GM12878 (cell line): ENCODE measurements around the gene NOP53. TPM values are rescaled to one million over a fixed set of nuclear protein-coding genes. Genes with fewer than 3 reads are reported as not detected.

Source experiments
- ATAC-seq: fragments of 200-7000 bp; cut with Tn5 transposase; 3 replicates; pipeline ENCODE4 v1.9.1; 2020; ENCODE audit warnings: mild to moderate bottlenecking, moderate library complexity
- BruUV-seq: library from RNA; stranded (reverse); fragments of 400-500 nt; replicated peaks from 2 replicates; lab custom pipeline; 2021; lab: Mats Ljungman, UMichigan
- CTCF ChIA-PET: fragments of 300-600 bp; sonication (Branson Sonifier 250); formaldehyde crosslinking; extraction: SDS; loops from one replicate; lab custom pipeline; 2021; ENCODE audit warnings: inconsistent platforms; lab: Yijun Ruan, JAX
- POLR2A ChIA-PET: fragments of 350-600 bp; formaldehyde crosslinking; extraction: SDS; loops from one replicate; lab custom pipeline; 2021; ENCODE audit warnings: inconsistent platforms; lab: Charles Lee
- RAD21 ChIA-PET: fragments of 300-600 bp; sonication (Branson Sonifier 250); formaldehyde crosslinking; loops from one replicate; lab custom pipeline; 2023; ENCODE audit warnings: antibody characterized with exemption; ENCODE audit not compliant: unreplicated experiment; lab: Charles Lee
- SMC1A ChIA-PET: fragments of 300-600 bp; sonication (Branson Sonifier 250); formaldehyde crosslinking; loops from one replicate; lab custom pipeline; 2023; ENCODE audit not compliant: unreplicated experiment, uncharacterized antibody; lab: Charles Lee
- DNase-seq: peaks from one replicate; pipeline ENCODE4 v3.0.0-alpha.2; 2011; ENCODE audit warnings: low read depth, low spot score
- FAIRE-seq: peaks from 3 replicates; lab custom pipeline; 2011; peaks lifted over from hg19 to GRCh38; lab: Jason Lieb, UNC
- H2AFZ ChIP-seq: 2 replicates; pipeline ENCODE4 v1.6.0; 2011; ENCODE audit warnings: low read depth, low read length, control low read depth; ENCODE audit not compliant: control insufficient read depth
- H3K27ac ChIP-seq: 2 replicates; pipeline ENCODE4 v1.5.1; 2011; ENCODE audit warnings: control low read depth; ENCODE audit not compliant: control insufficient read depth, insufficient read depth
- H3K27me3 ChIP-seq, 2 experiments: replicated peaks in 1 of 2; 2 replicates each; pipeline versions ENCODE4 v1.6.0 to v1.6.1; 2011; ENCODE audit warnings: low read length in 1 of 2; ENCODE audit not compliant: control insufficient read depth in 2 of 2, insufficient read depth in 2 of 2
- H3K36me3 ChIP-seq, 2 experiments: 2 replicates each; pipeline ENCODE4 v1.5.1; 2011; ENCODE audit warnings: low read length in 1 of 2; ENCODE audit not compliant: control insufficient read depth in 2 of 2, insufficient read depth in 2 of 2
- H3K4me1 ChIP-seq: 2 replicates; pipeline ENCODE4 v1.6.1; 2011; ENCODE audit warnings: mild to moderate bottlenecking, low read length, moderate library complexity, mixed read lengths; ENCODE audit not compliant: control insufficient read depth, insufficient read depth
- H3K4me2 ChIP-seq: 2 replicates; pipeline ENCODE4 v1.6.0; 2011; ENCODE audit warnings: control low read depth; ENCODE audit not compliant: control insufficient read depth, insufficient read depth
- H3K4me3 ChIP-seq: fragments of 200-600 bp; sonication (generic); 2 replicates; pipeline ENCODE4 v1.5.1; 2016
- H3K79me2 ChIP-seq: 2 replicates; pipeline ENCODE4 v1.6.0; 2011; ENCODE audit warnings: low read length; ENCODE audit not compliant: control insufficient read depth, insufficient read depth
- H3K9ac ChIP-seq: 2 replicates; pipeline ENCODE4 v1.8.0; 2011; ENCODE audit warnings: low read length, control low read depth, mixed read lengths; ENCODE audit not compliant: control insufficient read depth, insufficient read depth
- H3K9me3 ChIP-seq: replicated peaks from 3 replicates; pipeline ENCODE4 v1.5.1; 2011; ENCODE audit warnings: mild to moderate bottlenecking, low read length; ENCODE audit not compliant: control insufficient read depth, insufficient read depth
- H4K20me1 ChIP-seq: 2 replicates; pipeline ENCODE4 v1.6.0; 2011; ENCODE audit not compliant: control insufficient read depth, insufficient read depth
- BACH1 ChIP-seq: fragments of 450-650 bp; IDR thresholded peaks from 2 replicates; pipeline ENCODE4 v1.6.1; 2017; ENCODE audit warnings: mild to moderate bottlenecking, borderline replicate concordance
- BHLHE40 ChIP-seq, 2 experiments: fragments of 450-650 bp in 1 of 2; IDR thresholded peaks; 2 replicates each; pipeline ENCODE4 v1.6.1; 2011 to 2017; ENCODE audit warnings: low read depth in 2 of 2, borderline replicate concordance in 1 of 2, improper control_type of control experiment in 1 of 2, low read length in 1 of 2, mild to moderate bottlenecking in 1 of 2
- EED ChIP-seq: sonication (generic); IDR thresholded peaks from 2 replicates; pipeline ENCODE4 v1.6.1; 2016; ENCODE audit warnings: antibody characterized with exemption, low read depth
- ESRRA ChIP-seq: IDR thresholded peaks from 2 replicates; pipeline ENCODE4 v1.6.1; 2012; ENCODE audit warnings: mild to moderate bottlenecking, low read length, improper control_type of control experiment
- FOXM1 ChIP-seq: IDR thresholded peaks from 2 replicates; pipeline ENCODE4 v1.6.1; 2012; ENCODE audit warnings: low read depth, mild to moderate bottlenecking, inconsistent platforms, low read length, moderate library complexity
- JUNB ChIP-seq: IDR thresholded peaks from 2 replicates; pipeline ENCODE4 v1.6.1; 2016; ENCODE audit warnings: antibody characterized with exemption, mild to moderate bottlenecking
- MLLT1 ChIP-seq: fragments of 450-650 bp; IDR thresholded peaks from 2 replicates; pipeline ENCODE4 v1.6.1; 2016; ENCODE audit warnings: mild to moderate bottlenecking
- MTA3 ChIP-seq: IDR thresholded peaks from 2 replicates; pipeline ENCODE4 v1.6.1; 2012; ENCODE audit warnings: low read length, inconsistent platforms, borderline replicate concordance
- MYB ChIP-seq: fragments of 150-350 bp; IDR thresholded peaks from 2 replicates; pipeline ENCODE4 v1.6.1; 2014; ENCODE audit warnings: mild to moderate bottlenecking, low read depth, low read length, borderline replicate concordance
- MYC ChIP-seq: IDR thresholded peaks from 2 replicates; pipeline ENCODE4 v1.6.1; 2011; ENCODE audit warnings: mild to moderate bottlenecking, low read length, moderate library complexity, inconsistent platforms; ENCODE audit not compliant: insufficient read depth, insufficient replicate concordance, insufficient read length, severe bottlenecking
- NFXL1 ChIP-seq: fragments of 450-650 bp; IDR thresholded peaks from 2 replicates; pipeline ENCODE4 v1.6.1; 2017; ENCODE audit warnings: antibody characterized with exemption, mild to moderate bottlenecking, borderline replicate concordance
- PBX3 ChIP-seq: IDR thresholded peaks from 2 replicates; pipeline ENCODE4 v1.6.1; 2011; ENCODE audit warnings: mild to moderate bottlenecking, low read depth, low read length, moderate library complexity; ENCODE audit not compliant: insufficient replicate concordance
- PML ChIP-seq: IDR thresholded peaks from 2 replicates; pipeline ENCODE4 v1.6.1; 2012; ENCODE audit warnings: low read length, inconsistent platforms
- POLR2A ChIP-seq: IDR thresholded peaks from 2 replicates; pipeline ENCODE4 v1.6.1; 2011; ENCODE audit warnings: low read depth, mild to moderate bottlenecking, low read length
- RAD21 ChIP-seq: IDR thresholded peaks from 2 replicates; pipeline ENCODE4 v1.6.1; 2011; ENCODE audit warnings: mild to moderate bottlenecking, low read depth, low read length, moderate library complexity; ENCODE audit not compliant: insufficient read depth
- RUNX3 ChIP-seq: IDR thresholded peaks from 2 replicates; pipeline ENCODE4 v1.6.1; 2012; ENCODE audit warnings: low read length, inconsistent platforms
- SP1 ChIP-seq: IDR thresholded peaks from one replicate; pipeline ENCODE4 v1.6.1; 2011; ENCODE audit warnings: low read depth, low read length
- SPI1 ChIP-seq: IDR thresholded peaks from 2 replicates; pipeline ENCODE4 v1.6.1; 2011; ENCODE audit warnings: low read depth, mild to moderate bottlenecking, low read length, moderate library complexity, borderline replicate concordance; ENCODE audit not compliant: insufficient read depth
- YBX1 ChIP-seq: fragments of 450-650 bp; IDR thresholded peaks from 2 replicates; pipeline ENCODE4 v1.6.1; 2016; ENCODE audit warnings: antibody characterized with exemption
- YY1 ChIP-seq: IDR thresholded peaks from 2 replicates; pipeline ENCODE4 v1.6.1; 2011; ENCODE audit warnings: low read depth, mild to moderate bottlenecking, low read length
- ZBED1 ChIP-seq: IDR thresholded peaks from 2 replicates; pipeline ENCODE4 v1.6.1; 2016; ENCODE audit warnings: borderline replicate concordance
- ZNF207 ChIP-seq: fragments of 450-650 bp; IDR thresholded peaks from 2 replicates; pipeline ENCODE4 v1.6.1; 2014; ENCODE audit warnings: antibody characterized with exemption, mild to moderate bottlenecking, borderline replicate concordance
- ZNF24 ChIP-seq: fragments of 450-650 bp; IDR thresholded peaks from 2 replicates; pipeline ENCODE4 v1.6.1; 2017; ENCODE audit warnings: antibody characterized with exemption, mild to moderate bottlenecking
- ZNF622 ChIP-seq: fragments of 450-650 bp; IDR thresholded peaks from 2 replicates; pipeline ENCODE4 v1.6.1; 2017; ENCODE audit warnings: mild to moderate bottlenecking, inconsistent platforms
- WGBS: methylation state at CpG from one replicate; pipeline ENCODE4 v1.1.6; 2016; ENCODE audit warnings: low lambda C conversion rate; ENCODE audit not compliant: insufficient replicate concordance, insufficient coverage; ENCODE audit errors: missing lambda C conversion rate; 5-methylcytosine and 5-hydroxymethylcytosine counted together
- in situ Hi-C: fragments of 300-500 bp; cut with MboI; formaldehyde crosslinking; loops from 9 replicates; pipeline ENCODE4 v1.14.3; 2018; ENCODE audit warnings: mixed read lengths
- intact Hi-C: fragments of 100-400 bp; cut with micrococcal nuclease; formaldehyde crosslinking; loops from one replicate; pipeline ENCODE4 v1.14.2; 2022; ENCODE audit not compliant: unreplicated experiment
- polyA plus RNA-seq, 11 experiments: library from polyadenylated mRNA; depleted of rRNA in 4 of 11; unstranded in 6 of 11; stranded (reverse) in 5 of 11; fragments of >200 nt; fragmentation: Nextera tagmentation in 4 of 11; fragmentation: Illumina TruSeq in 1 of 11; extraction: Ambion mirVana in 4 of 11; extraction: Trizol in 1 of 11; gene quantifications; 1 replicate in 1 of 11; 2 replicates in 10 of 11; pipeline versions ENCODE4 v1.2.1 to v1.2.3, GENCODE V29; 2011 to 2016; ENCODE audit warnings: inconsistent platforms in 2 of 11, missing spikeins in 2 of 11, low read depth in 1 of 11
- total RNA-seq, 4 experiments: library from RNA; depleted of rRNA in 3 of 4; stranded (reverse); fragments of >200 nt in 3 of 4; fragmentation: Illumina TruSeq in 1 of 4; extraction: Trizol in 1 of 4; gene quantifications; 2 replicates each; pipeline versions ENCODE4 v1.2.1 to v1.2.3, GENCODE V29; 2013 to 2021

NOP53 gene
- total and polyA plus RNA-seq, 10 of the 15 experiments (the other 5 are each of a cell fraction or from before 2014, with no cell fraction given), result 6.0 to 386 (median 167) TPM

GRCh38 chr19:47707135-47707925 is 38.0 kb upstream of the NOP53 start:
- intact Hi-C loops (loop anchor here (1.0 to 10.0 kb wide), 3 partner anchors 81 to 423 kb away; no protein-coding TSS in a partner anchor), in situ Hi-C loops (loop anchor here (5.0 kb wide), 1 partner anchor 270 kb away; no protein-coding TSS in a partner anchor)
- H3K4me2 ChIP-seq, result no peak overlapping the region
- H3K9me3 ChIP-seq, result no peaks in the 10 kb centered on the region
- no peak overlapping the region for H3K9ac ChIP-seq
- no peaks in the 10 kb centered on the region for H3K79me2 ChIP-seq
- no peaks in the 10 kb centered on the region for H3K4me1 ChIP-seq
- ChIA-PET SMC1A (interaction anchor here (0.9 to 5.5 kb wide), 10 partner anchors 12 to 409 kb away, joined by 3 to 49 read pairs (median 4); partner anchors contain the start of gene KPTN), POLR2A (interaction anchor here (0.7 kb wide), 1 partner anchor 16 kb away, joined by 3 read pairs; no protein-coding TSS in a partner anchor), CTCF (interaction anchor here (0.5 to 8.3 kb wide), 33 partner anchors 9 to 800 kb away, joined by 3 to 163 read pairs (median 4); partner anchors contain the start of genes DHX34, KPTN and NAPA), RAD21 (interaction anchor here (0.6 to 5.0 kb wide), 9 partner anchors 9 to 414 kb away, joined by 3 to 47 read pairs (median 5); partner anchors contain the start of gene KPTN)
- peak; percentile 100 for ATAC-seq
- H3K36me3 ChIP-seq, result no peaks in the 10 kb centered on the region; a peak in 1 of 4 replicates
- no peak overlapping the region for H3K4me3 ChIP-seq
- peak; percentile 95 for FAIRE-seq
- H4K20me1 ChIP-seq, result no peaks in the 10 kb centered on the region
- H2AFZ ChIP-seq, result no peak overlapping the region
- 22% methylated on average over 20 of the region's 22 CpGs for WGBS
- no TSS peak for BruUV-seq
- no peak overlapping the region for H3K27ac ChIP-seq
- H3K27me3 ChIP-seq, result no peaks in the 10 kb centered on the region
- peak; percentile 21 for DNase-seq
- TF ChIP-seq ZBED1, result no peak
- no peak for TF ChIP-seq MYC
- no peak for TF ChIP-seq FOXM1
- TF ChIP-seq MYB, result no peak
- TF ChIP-seq MLLT1, result no peak
- no peak for TF ChIP-seq ZNF24
- TF ChIP-seq YBX1, result no peak
- TF ChIP-seq BACH1, result no peak
- no peak for TF ChIP-seq JUNB
- TF ChIP-seq ZNF207, result 0 out of 2 replicates have a peak, but pooled peaks have one; percentile 31
- no peak for TF ChIP-seq POLR2A
- TF ChIP-seq PBX3, result no peak
- no peak for TF ChIP-seq BHLHE40 (IDR thresholded peaks at IDR 0.05; ENCODE audit: borderline replicate concordance in 1 of 2, low read depth in 2 of 2, low read length in 1 of 2)
- no peak for TF ChIP-seq PML
- TF ChIP-seq NFXL1, result no peak
- TF ChIP-seq ESRRA, result no peak
- peak; percentile 20 for TF ChIP-seq SP1
- peak; percentile 64 for TF ChIP-seq YY1
- no peak for TF ChIP-seq MTA3
- peak; percentile 85 for TF ChIP-seq RAD21
- no peak for TF ChIP-seq SPI1
- no peak for TF ChIP-seq EED
- no peak for TF ChIP-seq ZNF622
- TF ChIP-seq RUNX3, result peak; percentile 35
